ENCODE measurements around the gene SH3RF2.

DNA sequence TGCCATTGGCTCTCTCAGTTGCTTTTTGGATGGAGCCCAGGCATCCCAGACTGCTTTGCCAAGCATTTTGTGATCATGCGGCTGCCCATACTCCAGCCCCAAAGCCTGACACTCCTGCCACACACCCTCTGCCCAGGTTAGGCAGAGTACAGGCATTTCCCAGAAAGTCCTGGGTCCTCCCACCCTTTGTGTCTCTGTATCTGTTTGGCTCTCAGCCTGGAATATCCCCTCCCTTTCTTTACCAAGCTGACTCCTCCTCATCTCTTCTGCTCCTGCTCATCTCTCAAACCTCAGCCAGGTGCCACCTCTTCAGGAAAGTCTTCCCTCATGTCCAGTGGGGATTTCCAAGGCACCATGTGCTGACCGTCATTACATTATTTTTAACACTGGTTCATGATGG is 14.3 kb upstream of the SH3RF2 start:
- TF ChIP-seq, protein P1, sequence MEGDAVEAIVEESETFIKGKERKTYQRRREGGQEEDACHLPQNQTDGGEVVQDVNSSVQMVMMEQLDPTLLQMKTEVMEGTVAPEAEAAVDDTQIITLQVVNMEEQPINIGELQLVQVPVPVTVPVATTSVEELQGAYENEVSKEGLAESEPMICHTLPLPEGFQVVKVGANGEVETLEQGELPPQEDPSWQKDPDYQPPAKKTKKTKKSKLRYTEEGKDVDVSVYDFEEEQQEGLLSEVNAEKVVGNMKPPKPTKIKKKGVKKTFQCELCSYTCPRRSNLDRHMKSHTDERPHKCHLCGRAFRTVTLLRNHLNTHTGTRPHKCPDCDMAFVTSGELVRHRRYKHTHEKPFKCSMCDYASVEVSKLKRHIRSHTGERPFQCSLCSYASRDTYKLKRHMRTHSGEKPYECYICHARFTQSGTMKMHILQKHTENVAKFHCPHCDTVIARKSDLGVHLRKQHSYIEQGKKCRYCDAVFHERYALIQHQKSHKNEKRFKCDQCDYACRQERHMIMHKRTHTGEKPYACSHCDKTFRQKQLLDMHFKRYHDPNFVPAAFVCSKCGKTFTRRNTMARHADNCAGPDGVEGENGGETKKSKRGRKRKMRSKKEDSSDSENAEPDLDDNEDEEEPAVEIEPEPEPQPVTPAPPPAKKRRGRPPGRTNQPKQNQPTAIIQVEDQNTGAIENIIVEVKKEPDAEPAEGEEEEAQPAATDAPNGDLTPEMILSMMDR (conservative IDR thresholded peaks at IDR 0.05; ENCODE audit: low read length): no peak
- TF ChIP-seq EZH2phosphoT487 (IDR thresholded peaks at IDR 0.05; ENCODE audit: borderline replicate concordance, low read depth, low read length): no peak

All from OCI-LY7 (cell line).